Measurements from ENCODE around the gene SLIT2. TPM values are rescaled to one million over a fixed set of nuclear protein-coding genes. Genes with fewer than 3 reads are reported as not detected.

Gene SLIT2
- total RNA-seq, 2 experiments from 2014 or later = not detected

GRCh38 chr4:20272411-20272872, 20.7 kb downstream of the SLIT2 start:
- ChIA-PET CTCF (no interaction called here), POLR2A (no interaction called here)
- Mint-ChIP-seq H3K27me3 (no peaks in the 10 kb centered on the region), H3K4me1 (no peaks in the 10 kb centered on the region), H3K27ac (no peak overlapping the region), H3K9me3 (no peaks in the 10 kb centered on the region), H3K4me3 (no peak overlapping the region), H3K36me3 (ENCODE audit: low read depth) (no peaks in the 10 kb centered on the region)
- DNase-seq = no peak

- no peak overlapping the region for H3K4me3 Mint-ChIP-seq
- no peaks in the 10 kb centered on the region for H3K36me3 Mint-ChIP-seq (ENCODE audit: low read depth)
- no peaks in the 10 kb centered on the region for H3K27me3 Mint-ChIP-seq
- no peak for DNase-seq
- no peaks in the 10 kb centered on the region for H3K4me1 Mint-ChIP-seq
- H3K9me3 Mint-ChIP-seq = no peaks in the 10 kb centered on the region
- no peak overlapping the region for H3K27ac Mint-ChIP-seq
- ChIA-PET POLR2A (no interaction called here), CTCF (no interaction called here)
Measured at GRCh38 chr4:20273793-20274192, 22.1 kb downstream of the SLIT2 start.

- H3K27ac Mint-ChIP-seq = no peak overlapping the region
- no peak for DNase-seq
- no peaks in the 10 kb centered on the region for H3K9me3 Mint-ChIP-seq
- H3K4me3 Mint-ChIP-seq = no peak overlapping the region
- no peaks in the 10 kb centered on the region for H3K4me1 Mint-ChIP-seq
- H3K27me3 Mint-ChIP-seq = no peaks in the 10 kb centered on the region
- ChIA-PET POLR2A (no interaction called here), CTCF (no interaction called here)
- no peaks in the 10 kb centered on the region for H3K36me3 Mint-ChIP-seq (ENCODE audit: low read depth)
Measured at GRCh38 chr4:20276848-20277247, 25.1 kb downstream of the SLIT2 start.

- ChIA-PET CTCF (no interaction called here), POLR2A (no interaction called here)
- no peaks in the 10 kb centered on the region for H3K36me3 Mint-ChIP-seq (ENCODE audit: low read depth)
- no peak overlapping the region for H3K4me3 Mint-ChIP-seq
- DNase-seq = no peak
- H3K9me3 Mint-ChIP-seq = no peaks in the 10 kb centered on the region
- H3K27ac Mint-ChIP-seq = no peak overlapping the region
- H3K4me1 Mint-ChIP-seq = no peaks in the 10 kb centered on the region
- H3K27me3 Mint-ChIP-seq = no peaks in the 10 kb centered on the region
Measured at GRCh38 chr4:20278195-20278594, 26.5 kb downstream of the SLIT2 start.

- POLR2A ChIA-PET = no interaction called here
- Mint-ChIP-seq H3K27me3 (no peaks in the 10 kb centered on the region), H3K4me3 (no peak overlapping the region), H3K36me3 (ENCODE audit: low read depth) (no peaks in the 10 kb centered on the region), H3K9me3 (no peaks in the 10 kb centered on the region), H3K27ac (no peak overlapping the region), H3K4me1 (no peaks in the 10 kb centered on the region)
- DNase-seq = no peak
- CTCF ChIA-PET = no interaction called here
Measured at GRCh38 chr4:20279381-20279780, 27.7 kb downstream of the SLIT2 start.

- Mint-ChIP-seq H3K4me1 (no peaks in the 10 kb centered on the region), H3K9me3 (no peaks in the 10 kb centered on the region), H3K27ac (no peak overlapping the region), H3K27me3 (no peaks in the 10 kb centered on the region), H3K36me3 (ENCODE audit: low read depth) (no peaks in the 10 kb centered on the region), H3K4me3 (no peak overlapping the region)
- DNase-seq = no peak
- CTCF ChIA-PET = no interaction called here
- POLR2A ChIA-PET = no interaction called here
Measured at GRCh38 chr4:20281453-20281852, 29.7 kb downstream of the SLIT2 start.

- no peak for DNase-seq
- H3K27ac Mint-ChIP-seq = no peak overlapping the region
- H3K9me3 Mint-ChIP-seq = no peaks in the 10 kb centered on the region
- CTCF ChIA-PET = no interaction called here
- H3K36me3 Mint-ChIP-seq (ENCODE audit: low read depth) = no peaks in the 10 kb centered on the region
- no peaks in the 10 kb centered on the region for H3K4me1 Mint-ChIP-seq
- POLR2A ChIA-PET = no interaction called here
- H3K4me3 Mint-ChIP-seq = no peak overlapping the region
- no peaks in the 10 kb centered on the region for H3K27me3 Mint-ChIP-seq
Measured at GRCh38 chr4:20283039-20283438, 31.3 kb downstream of the SLIT2 start.

GRCh38 chr4:20284990-20285389, 33.3 kb downstream of the SLIT2 start:
- H3K27me3 Mint-ChIP-seq = no peaks in the 10 kb centered on the region
- ChIA-PET CTCF (no interaction called here), POLR2A (no interaction called here)
- no peak for DNase-seq
- no peaks in the 10 kb centered on the region for H3K4me1 Mint-ChIP-seq
- H3K27ac Mint-ChIP-seq = no peak overlapping the region
- no peaks in the 10 kb centered on the region for H3K36me3 Mint-ChIP-seq (ENCODE audit: low read depth)
- H3K9me3 Mint-ChIP-seq = no peaks in the 10 kb centered on the region
- no peak overlapping the region for H3K4me3 Mint-ChIP-seq

GRCh38 chr4:20287246-20287645, 35.5 kb downstream of the SLIT2 start:
- POLR2A ChIA-PET = no interaction called here
- CTCF ChIA-PET = no interaction called here

GRCh38 chr4:20288047-20288650, 36.4 kb downstream of the SLIT2 start:
- ChIA-PET POLR2A (no interaction called here), CTCF (no interaction called here)
- no peak for DNase-seq
- Mint-ChIP-seq H3K4me1 (no peaks in the 10 kb centered on the region), H3K9me3 (no peaks in the 10 kb centered on the region), H3K27me3 (no peaks in the 10 kb centered on the region), H3K36me3 (ENCODE audit: low read depth) (no peaks in the 10 kb centered on the region), H3K4me3 (no peak overlapping the region), H3K27ac (no peak overlapping the region)

More at GRCh38 chr4:20287246-20287645, 35.5 kb downstream of the SLIT2 start:
- Mint-ChIP-seq H3K9me3 (no peaks in the 10 kb centered on the region), H3K4me3 (no peak overlapping the region), H3K27me3 (no peaks in the 10 kb centered on the region), H3K4me1 (no peaks in the 10 kb centered on the region), H3K36me3 (ENCODE audit: low read depth) (no peaks in the 10 kb centered on the region), H3K27ac (no peak overlapping the region)
- no peak for DNase-seq

- H3K4me1 Mint-ChIP-seq = no peaks in the 10 kb centered on the region
- H3K4me3 Mint-ChIP-seq = no peak overlapping the region
- H3K9me3 Mint-ChIP-seq = no peaks in the 10 kb centered on the region
- H3K27me3 Mint-ChIP-seq = no peaks in the 10 kb centered on the region
- no peaks in the 10 kb centered on the region for H3K36me3 Mint-ChIP-seq (ENCODE audit: low read depth)
- CTCF ChIA-PET = no interaction called here
- POLR2A ChIA-PET = no interaction called here
- no peak for DNase-seq
- no peak overlapping the region for H3K27ac Mint-ChIP-seq
Measured at GRCh38 chr4:20288846-20289512, 37.3 kb downstream of the SLIT2 start.

GRCh38 chr4:20289782-20290181, 38.1 kb downstream of the SLIT2 start:
- Mint-ChIP-seq H3K27ac (no peak overlapping the region), H3K27me3 (no peaks in the 10 kb centered on the region), H3K9me3 (no peaks in the 10 kb centered on the region), H3K4me3 (no peak overlapping the region), H3K4me1 (no peaks in the 10 kb centered on the region), H3K36me3 (ENCODE audit: low read depth) (no peaks in the 10 kb centered on the region)
- ChIA-PET CTCF (no interaction called here), POLR2A (no interaction called here)
- DNase-seq = no peak

- H3K4me3 Mint-ChIP-seq = no peak overlapping the region
- no peaks in the 10 kb centered on the region for H3K4me1 Mint-ChIP-seq
- no peaks in the 10 kb centered on the region for H3K27me3 Mint-ChIP-seq
- H3K36me3 Mint-ChIP-seq (ENCODE audit: low read depth) = no peaks in the 10 kb centered on the region
- no peak for DNase-seq
- no peaks in the 10 kb centered on the region for H3K9me3 Mint-ChIP-seq
- no peak overlapping the region for H3K27ac Mint-ChIP-seq
- POLR2A ChIA-PET = no interaction called here
- CTCF ChIA-PET = no interaction called here
Measured at GRCh38 chr4:20292739-20293138, 41.0 kb downstream of the SLIT2 start.

- Mint-ChIP-seq H3K36me3 (ENCODE audit: low read depth) (no peaks in the 10 kb centered on the region), H3K9me3 (no peaks in the 10 kb centered on the region), H3K27ac (no peak overlapping the region), H3K27me3 (no peaks in the 10 kb centered on the region), H3K4me1 (no peaks in the 10 kb centered on the region), H3K4me3 (no peak overlapping the region)
- DNase-seq = no peak
- ChIA-PET POLR2A (no interaction called here), CTCF (no interaction called here)
Measured at GRCh38 chr4:20297261-20297660, 45.6 kb downstream of the SLIT2 start.

Measured in activated CD4-positive, alpha-beta T cell treated with anti-CD3 and anti-CD28 coated beads, Interleukin-2, amount 10 ng/mL, durations not matched to agents 7 days and 5 days (primary cell).